Lung microvascular endothelial cell (primary cell): Measurements from ENCODE around the gene RTTN. TPM values are rescaled to one million over a fixed set of nuclear protein-coding genes. Genes with fewer than 3 reads are reported as not detected.
A peak's percentile ranks its signal among the peaks of the same experiment; 100 is the strongest.

ENCODE experiments used
- DNase-seq, 2 donors: peaks; one replicate each; pipeline versions ENCODE4 v3.0.0 to v3.0.0-alpha.2; 2010; ENCODE audit warnings: low read depth in 2 of 2
- total RNA-seq: library from RNA; depleted of rRNA; stranded (reverse); fragments of >200 nt; gene quantifications from 2 replicates; pipeline ENCODE4 v1.2.1, GENCODE V29; 2014

The RTTN gene
- total RNA-seq, 1 donor from 2014 or later, result 14.7 TPM

DNA sequence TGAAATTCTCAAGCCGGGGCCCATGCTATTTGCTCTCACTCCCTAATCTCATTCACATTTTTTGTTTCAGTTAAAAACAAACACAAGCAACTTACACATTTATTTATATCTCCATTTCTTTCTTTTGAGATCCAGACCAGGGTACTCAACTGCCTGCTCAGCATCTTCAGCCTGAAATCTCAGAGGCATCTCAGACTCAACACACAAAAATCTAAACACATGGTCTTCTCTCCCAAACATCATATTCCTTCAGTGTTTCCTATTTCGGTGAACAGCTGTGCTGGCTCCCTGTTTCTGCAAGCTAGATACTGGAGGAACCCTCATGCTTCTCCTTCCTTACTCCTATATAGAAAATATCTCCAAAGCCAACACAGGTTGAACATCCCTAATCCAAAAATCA, 11.3 kb upstream of the RTTN start:
- no peak for DNase-seq

DNA sequence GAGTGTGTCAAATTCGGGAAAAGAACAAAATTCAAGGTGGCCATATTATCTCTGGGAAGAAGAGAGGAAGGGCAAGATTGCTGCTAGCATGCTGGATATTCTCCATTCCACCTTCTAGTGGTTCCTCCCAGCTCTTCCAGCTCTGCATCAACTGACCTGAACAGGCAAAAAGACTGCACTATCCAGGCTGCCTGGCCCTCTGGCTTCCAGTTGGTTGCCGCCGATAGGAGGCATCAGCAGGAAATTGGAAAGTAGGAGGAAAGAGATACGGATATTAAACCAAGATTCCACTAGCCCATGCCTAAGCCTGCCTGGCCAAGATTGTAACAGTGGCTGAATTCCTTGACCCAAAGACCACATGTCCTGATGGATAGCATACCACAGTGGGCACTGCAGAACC, 1.7 kb upstream of the RTTN start:
- no peak for DNase-seq

DNA sequence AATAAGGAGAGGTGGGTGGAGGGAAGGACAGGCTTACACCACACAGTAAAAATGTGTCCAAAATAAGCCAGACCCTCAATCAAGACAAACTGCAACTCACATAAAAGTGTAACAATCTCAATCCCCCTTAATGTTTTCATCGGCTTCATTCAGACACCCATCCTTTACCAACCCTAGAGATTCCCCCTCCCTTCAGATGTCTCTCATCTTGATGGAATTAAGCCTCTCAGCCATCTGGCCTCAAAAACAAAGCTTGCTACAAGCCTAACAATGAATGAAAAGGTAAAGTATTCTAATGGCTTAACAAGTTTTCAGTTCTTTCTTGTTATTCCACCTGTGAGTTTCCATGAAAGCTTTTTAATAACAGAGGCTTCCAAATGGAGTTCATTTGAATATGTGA, 5.2 kb downstream of the RTTN start:
- DNase-seq, result no peak

DNA sequence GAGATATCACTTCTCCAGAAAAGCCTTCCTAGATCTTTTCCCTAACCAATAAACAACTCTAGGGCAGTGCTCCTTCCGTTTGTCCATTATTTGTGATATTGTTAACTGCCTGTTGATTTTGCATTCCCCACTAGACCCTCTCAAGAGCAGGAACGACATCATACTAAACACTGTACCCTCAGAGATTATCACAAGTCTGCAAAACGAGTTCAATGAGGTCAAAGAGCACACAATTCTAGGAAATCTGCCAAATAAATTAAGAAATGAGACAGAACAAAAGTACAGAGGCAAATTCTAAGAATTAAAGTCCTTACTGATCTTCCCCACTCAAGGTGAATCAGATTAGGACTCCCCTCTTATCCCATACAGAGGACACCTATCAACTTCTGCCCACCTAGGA, 7.6 kb downstream of the RTTN start:
- no peak for DNase-seq

GRCh38 chr18:70197026-70197425, 8.5 kb downstream of the RTTN start:
- no peak for DNase-seq

DNA sequence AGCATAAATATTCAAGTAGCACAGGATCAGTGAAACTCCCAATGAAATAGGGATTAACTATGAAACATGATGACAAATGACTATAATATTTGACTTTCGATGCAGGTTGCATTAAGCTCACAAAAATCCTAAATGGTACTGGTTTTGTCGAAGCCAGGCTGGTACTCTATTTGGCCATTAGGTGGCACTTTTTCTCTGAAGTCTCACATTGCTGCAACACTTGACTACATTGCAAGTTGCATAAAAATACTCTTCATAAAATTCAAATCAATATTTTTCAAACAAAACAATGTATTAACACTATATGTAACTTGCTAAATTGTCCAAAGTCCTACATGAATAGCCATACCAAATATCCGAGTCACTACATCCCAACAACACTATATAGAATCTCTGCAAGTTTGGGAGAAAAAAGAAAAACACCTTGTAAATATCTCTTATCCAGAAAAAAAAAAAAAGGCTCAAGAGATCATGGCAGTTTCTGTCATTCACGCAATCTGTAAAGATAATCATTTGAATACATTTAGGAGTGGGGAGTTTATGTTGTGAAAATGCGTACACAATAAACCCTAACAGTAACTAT, 9.5 kb downstream of the RTTN start:
- DNase-seq, result peak; percentile 68 to 81

DNA sequence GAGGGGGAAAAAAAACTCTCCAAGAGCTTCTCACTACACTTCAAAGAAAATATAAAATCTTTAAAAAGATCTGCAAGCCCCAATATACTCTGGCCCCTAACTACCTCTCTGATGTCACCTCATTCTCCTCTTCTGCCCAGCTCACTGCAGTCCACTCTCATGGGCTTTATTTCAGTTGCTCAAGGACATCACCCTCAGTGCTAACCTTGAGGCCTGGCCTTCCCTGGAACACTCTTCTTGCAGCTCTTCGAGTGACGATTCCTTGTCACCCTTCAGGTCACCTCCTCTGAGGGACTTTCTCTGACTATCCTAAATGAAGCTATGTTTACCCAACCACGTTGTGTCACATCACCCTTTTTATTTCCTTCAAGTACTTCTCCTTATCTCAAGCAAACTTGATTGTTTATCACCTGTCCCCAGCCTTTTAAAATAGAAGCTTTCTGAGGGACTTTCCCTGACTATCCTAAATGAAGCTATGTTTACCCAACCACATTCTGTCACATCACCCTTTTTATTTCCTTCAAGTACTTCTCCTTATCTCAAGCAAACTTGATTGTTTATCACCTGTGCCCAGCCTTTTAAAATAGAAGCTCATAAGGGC, 10.4 kb downstream of the RTTN start:
- no peak for DNase-seq

DNA sequence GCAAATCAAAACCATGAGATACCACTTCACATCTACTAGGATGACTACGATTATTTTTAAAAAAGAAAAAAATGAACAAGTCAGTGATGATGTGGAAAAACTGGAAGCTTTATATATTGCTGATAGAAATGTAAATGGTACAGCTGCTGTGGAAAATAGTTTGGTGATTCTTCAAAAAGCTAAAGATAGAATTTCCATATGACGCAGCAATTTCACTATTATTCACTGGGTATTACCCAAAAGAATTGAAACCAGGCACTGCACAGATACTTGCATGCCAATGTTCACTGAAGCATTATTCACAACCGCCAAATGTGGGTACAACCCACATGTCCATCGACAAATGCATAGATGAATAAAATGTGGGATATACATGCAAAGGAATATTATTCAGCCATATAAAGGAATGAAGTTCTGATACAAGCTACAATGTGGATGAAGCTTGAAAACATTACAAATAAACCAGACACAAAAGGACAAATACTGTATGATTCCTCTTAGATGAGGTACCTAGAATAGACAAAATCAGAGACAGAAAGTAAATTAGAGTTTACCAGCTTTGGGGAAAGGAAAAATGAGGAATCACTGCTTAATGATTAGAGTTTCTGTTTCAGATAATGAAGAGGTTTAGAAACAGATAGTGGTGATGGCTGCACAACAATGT, 11.1 kb downstream of the RTTN start:
- no peak for DNase-seq

DNA sequence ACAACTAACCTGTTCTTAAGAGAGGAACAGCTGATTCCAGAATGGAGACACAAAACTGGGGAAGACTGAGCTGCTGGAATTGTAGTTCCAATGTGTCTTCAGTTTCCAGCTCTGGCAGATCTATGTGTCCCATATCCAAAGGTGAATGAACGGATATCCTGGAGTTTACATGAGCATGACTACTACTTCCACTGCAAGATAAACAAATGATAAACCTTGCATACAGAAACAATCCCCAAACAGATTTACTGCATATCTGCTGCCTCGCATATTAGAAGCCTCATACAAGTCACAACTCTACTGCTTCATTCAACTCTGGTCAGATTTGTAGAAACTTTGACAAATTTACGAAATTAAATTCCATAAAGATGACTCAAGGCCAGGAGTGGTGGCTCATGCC, 15.0 kb downstream of the RTTN start:
- peak; percentile 90 to 91 for DNase-seq

DNA sequence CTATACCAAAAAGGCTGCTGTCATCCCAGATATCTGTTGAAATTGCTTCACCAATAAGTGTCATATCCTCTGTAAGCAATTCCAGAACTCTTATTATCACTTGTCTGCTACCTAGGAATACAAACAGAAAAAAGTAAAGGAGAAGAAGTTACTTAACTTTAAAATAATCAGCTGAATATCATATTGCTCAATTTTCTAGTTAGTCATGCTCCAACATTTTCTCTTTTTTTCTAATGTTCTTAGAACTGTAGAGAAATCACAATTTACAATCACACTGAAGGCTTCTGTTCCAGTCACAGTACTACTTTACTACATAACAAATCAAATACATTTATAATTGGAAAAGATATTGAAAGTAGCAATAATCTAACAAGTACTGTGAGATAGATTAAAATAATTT, 17.4 kb downstream of the RTTN start:
- DNase-seq, result no peak

DNA sequence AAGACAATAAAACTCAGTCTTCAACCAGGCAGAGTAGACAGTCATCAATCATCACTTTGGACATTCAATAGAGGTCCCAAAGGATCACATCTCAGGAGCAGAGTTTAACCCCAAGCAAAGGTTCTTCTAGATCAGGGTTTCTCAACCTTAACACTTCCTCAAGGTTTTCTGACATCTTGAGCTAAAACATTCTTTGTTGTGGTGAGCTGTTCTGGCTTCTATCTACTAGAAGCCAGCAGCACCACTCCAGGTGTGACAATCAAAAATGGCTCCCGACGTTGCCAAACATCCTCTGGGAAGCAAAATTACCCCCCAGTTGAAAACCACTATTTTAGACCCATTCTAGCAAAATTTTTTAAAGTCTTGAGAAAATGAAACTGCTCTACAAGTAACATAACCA, 22.0 kb downstream of the RTTN start:
- DNase-seq, result no peak

GRCh38 chr18:70182548-70182947, 22.9 kb downstream of the RTTN start:
- DNase-seq, result no peak

DNA sequence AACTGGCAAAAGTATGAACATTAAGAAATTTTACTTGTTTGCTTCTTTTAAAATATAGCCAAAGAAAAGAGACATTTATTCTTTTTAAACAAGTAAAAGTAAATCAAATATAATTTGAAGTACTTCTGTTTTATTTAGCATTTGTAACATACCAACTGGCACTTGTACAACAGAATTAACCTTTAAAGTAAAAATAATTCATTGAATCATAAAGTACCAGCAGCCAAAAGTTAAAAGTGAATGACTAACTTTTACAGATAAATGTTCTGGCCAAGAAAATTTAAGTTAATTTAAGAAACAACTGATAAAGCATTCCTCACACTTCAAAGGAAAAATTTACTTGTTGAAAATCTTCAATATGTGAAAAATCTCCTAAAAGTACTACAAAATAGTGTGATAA, 23.8 kb downstream of the RTTN start:
- no peak for DNase-seq

GRCh38 chr18:70181015-70181414, 24.5 kb downstream of the RTTN start:
- DNase-seq, result peak in 1 of 2 donors; percentile 64

GRCh38 chr18:70176537-70176936, 28.9 kb downstream of the RTTN start:
- DNase-seq, result no peak

DNA sequence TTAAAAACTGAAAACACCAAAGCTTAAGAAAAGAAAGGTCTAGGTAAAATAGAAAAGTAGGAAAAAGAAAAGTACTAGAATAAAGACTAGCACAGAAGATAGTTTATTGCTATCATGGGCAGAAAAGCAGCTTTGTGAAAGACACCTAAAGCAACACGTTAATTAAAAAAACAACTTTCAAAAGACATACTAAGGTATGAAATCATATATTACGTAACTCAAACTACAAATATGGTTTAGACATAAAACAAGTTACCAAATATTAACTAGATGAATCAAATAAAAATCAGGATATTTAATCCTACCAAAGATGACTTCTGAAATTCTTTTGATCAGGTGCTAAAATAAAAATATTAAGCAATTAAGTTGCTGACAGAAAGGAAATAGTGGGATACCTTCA, 30.3 kb downstream of the RTTN start:
- DNase-seq, result no peak

DNA sequence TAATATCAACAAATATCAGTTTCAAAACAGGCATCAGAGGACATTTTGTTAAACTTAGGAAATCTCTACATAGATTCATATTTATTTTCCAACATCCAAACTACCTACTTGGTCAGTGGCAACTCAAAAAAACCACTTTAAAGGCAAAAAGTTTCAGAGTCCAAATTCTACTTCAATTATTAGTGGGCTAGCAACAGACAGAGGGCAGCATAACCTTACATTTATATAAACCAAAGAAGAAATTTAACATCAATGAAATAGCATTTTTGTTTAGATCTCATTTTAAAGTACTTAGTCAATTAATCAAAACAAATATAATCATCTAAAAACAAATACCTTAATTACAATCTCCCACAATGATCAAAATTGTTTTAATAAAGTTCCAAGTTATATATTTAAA, 33.3 kb downstream of the RTTN start:
- peak; percentile 43 to 64 for DNase-seq

- no peak for DNase-seq
Measured at GRCh38 chr18:70169747-70170146, 35.7 kb downstream of the RTTN start.

- peak; percentile 13 to 28 for DNase-seq
Measured at GRCh38 chr18:70166668-70167067, 38.8 kb downstream of the RTTN start.

DNA sequence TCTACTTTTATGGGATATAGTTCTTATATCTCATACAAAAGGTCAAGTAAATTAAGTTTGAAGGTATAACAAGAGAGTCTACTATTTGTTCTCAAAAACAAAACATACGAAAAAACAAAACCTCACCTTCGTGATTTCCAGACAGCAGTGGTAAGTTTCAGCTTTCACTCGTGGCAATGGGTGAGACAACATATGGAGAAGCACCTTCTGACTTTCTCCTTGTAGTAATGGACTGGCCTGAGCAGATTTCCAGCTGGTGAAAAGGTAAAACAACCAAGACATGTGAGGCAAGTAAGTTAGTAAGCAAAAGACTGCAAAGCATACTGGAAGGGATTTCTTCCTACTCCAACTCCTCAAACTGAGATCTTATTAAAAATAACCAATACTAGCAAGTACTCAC, 39.6 kb downstream of the RTTN start:
- peak in 1 of 2 donors; percentile 2 for DNase-seq

- DNase-seq, result no peak
Measured at GRCh38 chr18:70160073-70160678, 45.3 kb downstream of the RTTN start.

GRCh38 chr18:70158992-70159717, 46.3 kb downstream of the RTTN start:
- no peak for DNase-seq
